GM19455 (cell line): ENCODE data around the gene SCAPER.
A peak's percentile ranks its signal among the peaks of the same experiment; 100 is the strongest.

Experiments
- ATAC-seq: cut with Tn5 transposase; IDR thresholded peaks from one replicate; pipeline ENCODE4 v1.9.1; 2021; ENCODE audit not compliant: unreplicated experiment

The SCAPER gene

GRCh38 chr15:76342382-76343201 lies 562.5 kb downstream of the SCAPER start:
- ATAC-seq: no peak

GRCh38 chr15:76342058-76342381 lies 563.1 kb downstream of the SCAPER start:
- ATAC-seq: no peak

- ATAC-seq: no peak
These were observed 563.6 kb downstream of the SCAPER start for GRCh38 chr15:76341366-76342057.

- ATAC-seq: no peak
These were observed 564.3 kb downstream of the SCAPER start for GRCh38 chr15:76340803-76341365.

- no peak for ATAC-seq
These were observed 564.8 kb downstream of the SCAPER start for GRCh38 chr15:76340198-76340802.

GRCh38 chr15:76339305-76340197 lies 565.6 kb downstream of the SCAPER start:
- ATAC-seq: no peak

- no peak for ATAC-seq
These were observed 566.4 kb downstream of the SCAPER start for GRCh38 chr15:76338486-76339304.

- no peak for ATAC-seq
These were observed 567.2 kb downstream of the SCAPER start for GRCh38 chr15:76337696-76338485.

GRCh38 chr15:76337059-76337695 lies 568.0 kb downstream of the SCAPER start:
- ATAC-seq: no peak

- ATAC-seq: peak; percentile 55
These were observed 568.7 kb downstream of the SCAPER start, which contains the start of gene ISL2 for GRCh38 chr15:76336254-76337058. Gene ISL2 (plus strand): TSS chr15:76336773. CDS start chr15:76336884, 111 bp downstream.

GRCh38 chr15:76335307-76336253 lies 569.6 kb downstream of the SCAPER start:
- peak; percentile 7 for ATAC-seq

GRCh38 chr15:76334438-76335306 lies 570.5 kb downstream of the SCAPER start:
- no peak for ATAC-seq

GRCh38 chr15:76333720-76334437 lies 571.3 kb downstream of the SCAPER start:
- ATAC-seq: no peak

- no peak for ATAC-seq
These were observed 571.8 kb downstream of the SCAPER start for GRCh38 chr15:76333309-76333708.

- ATAC-seq: no peak
These were observed 572.3 kb downstream of the SCAPER start for GRCh38 chr15:76332796-76333195.
